K562 (cell line): ENCODE results near the gene SRGN. TPM values are rescaled to one million over a fixed set of nuclear protein-coding genes. Genes with fewer than 3 reads are reported as not detected.

Experiments
- ATAC-seq: fragments of 200-7000 bp; cut with Tn5 transposase; 3 replicates; pipeline ENCODE4 v1.9.1; 2020; ENCODE audit warnings: moderate library complexity
- BruUV-seq: library from RNA; stranded (reverse); fragments of 400-500 nt; replicated peaks from 2 replicates; lab custom pipeline; 2021; lab: Mats Ljungman, UMichigan
- CTCF ChIA-PET: fragments of 300-600 bp; formaldehyde crosslinking; extraction: SDS; loops from one replicate; lab custom pipeline; 2021; ENCODE audit warnings: low intra/inter-chr PET ratio; lab: Yijun Ruan, JAX
- POLR2A ChIA-PET: fragments of 300-600, 350-650 bp; sonication (Branson Sonifier 250); formaldehyde crosslinking; extraction: SDS; loops from one replicate; lab custom pipeline; 2021; ENCODE audit warnings: antibody characterized with exemption, inconsistent platforms; lab: Yijun Ruan, JAX
- DNase-seq, 4 experiments: peaks; one replicate each; pipeline versions ENCODE4 v3.0.0 to v3.0.0-alpha.2; 2011 to 2018; ENCODE audit warnings: low spot score in 3 of 4, mixed read lengths in 3 of 4; ENCODE audit errors: extremely low read depth in 1 of 4
- FAIRE-seq: peaks from 2 replicates; lab custom pipeline; 2011; peaks lifted over from hg19 to GRCh38; lab: Jason Lieb, UNC
- H2AFZ ChIP-seq: 2 replicates; pipeline ENCODE4 v1.6.0; 2011; ENCODE audit warnings: low read depth, low read length, control low read depth, inconsistent platforms
- H3K27ac ChIP-seq: fragments of 200-600 bp; 3 replicates; pipeline ENCODE4 v1.8.0; 2011; ENCODE audit warnings: low read depth, mild to moderate bottlenecking, control low read depth, inconsistent platforms, low read length, moderate library complexity, mixed read lengths; ENCODE audit errors: extremely low read depth
- H3K27me3 ChIP-seq, 2 experiments: fragments of 300-600 bp in 1 of 2; 2 replicates in 1 of 2; 3 replicates in 1 of 2; pipeline versions ENCODE4 v1.6.0 to v1.8.0; 2011; ENCODE audit warnings: inconsistent platforms in 2 of 2, low read length in 2 of 2, mild to moderate bottlenecking in 1 of 2, mixed read lengths in 1 of 2, moderate library complexity in 1 of 2; ENCODE audit not compliant: control insufficient read depth in 2 of 2, insufficient read depth in 2 of 2
- H3K36me3 ChIP-seq: fragments of 300-600 bp; 3 replicates; pipeline ENCODE4 v1.8.0; 2011; ENCODE audit warnings: mild to moderate bottlenecking, low read length, inconsistent platforms; ENCODE audit not compliant: control insufficient read depth, insufficient read depth
- H3K4me1 ChIP-seq, 2 experiments: fragments of 200-600 bp in 1 of 2; replicated peaks in 1 of 2; 2 replicates in 1 of 2; 3 replicates in 1 of 2; pipeline versions ENCODE4 v1.5.1 to v1.8.0; 2011; ENCODE audit warnings: inconsistent platforms in 2 of 2, low read length in 2 of 2, mild to moderate bottlenecking in 1 of 2, mixed read lengths in 1 of 2, moderate library complexity in 1 of 2; ENCODE audit not compliant: control insufficient read depth in 2 of 2, insufficient read depth in 2 of 2
- H3K4me2 ChIP-seq: 2 replicates; pipeline ENCODE4 v1.6.1; 2011; ENCODE audit warnings: low read length, control low read depth, inconsistent platforms, mixed read lengths; ENCODE audit not compliant: insufficient read depth
- H3K4me3 ChIP-seq: fragments of 200-600 bp; sonication (generic), shearing (Covaris generic); 2 replicates; pipeline ENCODE4 v1.5.1; 2016; ENCODE audit warnings: control low read depth, inconsistent platforms
- H3K79me2 ChIP-seq: fragments of 200-600 bp; 3 replicates; pipeline ENCODE4 v1.8.0; 2011; ENCODE audit warnings: low read length, inconsistent platforms; ENCODE audit not compliant: control insufficient read depth, insufficient read depth
- H3K9ac ChIP-seq, 2 experiments: 2 replicates each; pipeline versions ENCODE4 v1.6.0 to v1.6.1; 2011; ENCODE audit warnings: low read depth in 2 of 2, low read length in 2 of 2, control low read depth in 1 of 2, inconsistent platforms in 1 of 2, mild to moderate bottlenecking in 1 of 2, mixed read lengths in 1 of 2; ENCODE audit not compliant: insufficient read depth in 1 of 2
- H3K9me1 ChIP-seq: one replicate; pipeline ENCODE4 v1.6.0; 2011; ENCODE audit warnings: inconsistent platforms, mild to moderate bottlenecking, low read length, moderate library complexity; ENCODE audit not compliant: control insufficient read depth, insufficient read depth
- H3K9me3 ChIP-seq: replicated peaks from 2 replicates; pipeline ENCODE4 v1.5.1; 2011; ENCODE audit warnings: low read depth, low read length, inconsistent platforms; ENCODE audit not compliant: control insufficient read depth, insufficient read depth
- H4K20me1 ChIP-seq: replicated peaks from 2 replicates; pipeline ENCODE4 v1.6.1; 2011; ENCODE audit warnings: low read length, inconsistent platforms, mixed read lengths; ENCODE audit not compliant: control insufficient read depth, insufficient read depth
- CXXC5 ChIP-seq: fragments of 250-450 bp; sonication (Bioruptor Pico); IDR thresholded peaks from 2 replicates; pipeline ENCODE4 v1.8.0; 2022; ENCODE audit warnings: inconsistent platforms, mild to moderate bottlenecking, moderate library complexity
- DNMT1 ChIP-seq: fragments of 450-650 bp; IDR thresholded peaks from 2 replicates; pipeline ENCODE4 v1.6.1; 2016; ENCODE audit warnings: antibody characterized with exemption, mild to moderate bottlenecking
- EHMT2 ChIP-seq: fragments of 450-650 bp; IDR thresholded peaks from 2 replicates; pipeline ENCODE4 v1.6.1; 2018; ENCODE audit warnings: antibody characterized with exemption
- FOXP4 ChIP-seq: sonication (generic); formaldehyde crosslinking; IDR thresholded peaks from 2 replicates; pipeline ENCODE4 v1.8.0; 2022; ENCODE audit warnings: mild to moderate bottlenecking, missing genetic modification reagents, borderline replicate concordance
- JUNB ChIP-seq: fragments of 450-650 bp; formaldehyde crosslinking; conservative IDR thresholded peaks from 2 replicates; pipeline ENCODE4 v1.4.0; 2020; ENCODE audit warnings: mild to moderate bottlenecking
- MAX ChIP-seq: sonication (generic); formaldehyde crosslinking; IDR thresholded peaks from 2 replicates; pipeline ENCODE4 v1.9.0; 2022; ENCODE audit warnings: mild to moderate bottlenecking, missing genetic modification reagents
- MBD1 ChIP-seq: fragments of 250-450 bp; sonication (Bioruptor Pico); IDR thresholded peaks from 2 replicates; pipeline ENCODE4 v1.8.0; 2022; ENCODE audit warnings: inconsistent platforms
- NR1H2 ChIP-seq: sonication (generic); formaldehyde crosslinking; IDR thresholded peaks from 2 replicates; pipeline ENCODE4 v1.4.0; 2020; ENCODE audit warnings: mild to moderate bottlenecking, missing genetic modification reagents
- SP1 ChIP-seq: sonication (generic); formaldehyde crosslinking; IDR thresholded peaks from 2 replicates; pipeline ENCODE4 v1.8.1; 2022; ENCODE audit warnings: mild to moderate bottlenecking, missing genetic modification reagents
- ZNF347 ChIP-seq: fragments of 450-650 bp; formaldehyde crosslinking; IDR thresholded peaks from 2 replicates; pipeline ENCODE4 v1.4.0; 2020; ENCODE audit warnings: low read depth, mild to moderate bottlenecking, moderate library complexity
- ZNF592 ChIP-seq: fragments of 450-650 bp; IDR thresholded peaks from 2 replicates; pipeline ENCODE4 v1.6.1; 2017; ENCODE audit warnings: antibody characterized with exemption, mild to moderate bottlenecking
- WGBS: fragments of 100-300 bp; shearing (Covaris generic); methylation state at CpG from one replicate; pipeline ENCODE4 v1.1.6; 2016; ENCODE audit warnings: low coverage, mixed read lengths; ENCODE audit not compliant: insufficient coverage; ENCODE audit errors: missing lambda C conversion rate; 5-methylcytosine and 5-hydroxymethylcytosine counted together
- in situ Hi-C: fragments of 300-500 bp; cut with MboI; formaldehyde crosslinking; loops from 4 replicates; pipeline ENCODE4 v1.15.0; 2018; ENCODE audit warnings: inconsistent platforms, mixed read lengths
- intact Hi-C: fragments of 100-400 bp; cut with micrococcal nuclease; formaldehyde crosslinking; loops from 2 replicates; pipeline ENCODE4 v1.14.2; 2022
- polyA plus RNA-seq, 8 experiments: library from polyadenylated mRNA; depleted of rRNA in 4 of 8; stranded (reverse) in 5 of 8; unstranded in 3 of 8; fragments of >200 nt; fragmentation: Nextera tagmentation in 2 of 8; fragmentation: Illumina TruSeq in 1 of 8; extraction: Ambion mirVana in 2 of 8; extraction: Trizol in 1 of 8; gene quantifications; 2 replicates each; pipeline versions ENCODE4 v1.2.1 to v1.2.3, GENCODE V29; 2011 to 2014; ENCODE audit warnings: inconsistent platforms in 1 of 8, missing spikeins in 1 of 8
- total RNA-seq, 7 experiments: library from RNA; depleted of rRNA in 6 of 7; stranded (reverse); fragments of >200 nt in 6 of 7; fragmentation: Illumina TruSeq in 2 of 7; extraction: Trizol in 2 of 7; gene quantifications; 2 replicates each; pipeline versions ENCODE4 v1.2.1 to v1.2.3, GENCODE V29; 2011 to 2021; ENCODE audit warnings: low replicate concordance in 1 of 7

Gene SRGN
- total and polyA plus RNA-seq, 9 of the 15 experiments (the other 6 are each of a cell fraction or from before 2014, with no cell fraction given) = 136 to 304 (median 180) TPM

- BruUV-seq = no TSS peak
- H3K4me2 ChIP-seq = peak overlapping the region; percentile 95
- peak in 1 of 4 experiments; percentile 36 for DNase-seq
- peak overlapping the region; percentile 89 for H3K27ac ChIP-seq
- peak overlapping the region; percentile 22 for H2AFZ ChIP-seq
- no peaks in the 10 kb centered on the region for H3K27me3 ChIP-seq
- intact Hi-C loops = loop anchor here (5.0 kb wide), 1 partner anchor 321 kb away; no protein-coding TSS in a partner anchor
- FAIRE-seq = no peak
- no peaks in the 10 kb centered on the region for H4K20me1 ChIP-seq
- H3K9ac ChIP-seq = peak overlapping the region in 1 of 2 experiments; percentile 91; a peak in 2 of 4 replicates
- in situ Hi-C loops = no loop called here
- POLR2A ChIA-PET = interaction anchor here (0.8 to 1.3 kb wide), 4 partner anchors 21 to 118 kb away, joined by 3 read pairs; no protein-coding TSS in a partner anchor
- no peaks in the 10 kb centered on the region for H3K9me1 ChIP-seq
- peaks cover 3 to 23% of the 10 kb centered on the region in 2 experiments; a peak in 4 of 5 replicates for H3K4me1 ChIP-seq
- peaks cover 82% of the 10 kb centered on the region for H3K79me2 ChIP-seq
- peak overlapping the region; percentile 51 for H3K4me3 ChIP-seq
- H3K36me3 ChIP-seq = peaks cover 6% of the 10 kb centered on the region; the same call in 2 of the 3 replicates
- no peaks in the 10 kb centered on the region for H3K9me3 ChIP-seq
- CTCF ChIA-PET = interaction anchor here (4.2 kb wide), 1 partner anchor 86 kb away, joined by 84 read pairs; no protein-coding TSS in a partner anchor
- ATAC-seq = no peak
- WGBS = 12% methylated on average over 8 of the region's 8 CpGs
- no peak for TF ChIP-seq NR1H2 (CRISPR knock-in tag)
- no peak for TF ChIP-seq ZNF347
- no peak for TF ChIP-seq MBD1 (CRISPR knock-in tag)
- TF ChIP-seq JUNB (CRISPR knock-in tag) = no peak
- 0 out of 2 replicates have a peak, but pooled peaks have one; percentile 19 for TF ChIP-seq SP1 (CRISPR knock-in tag)
- TF ChIP-seq MAX (CRISPR knock-in tag) = no peak
- TF ChIP-seq ZNF592 = peak; percentile 25; the same call in 1 of the 2 replicates
- TF ChIP-seq EHMT2 = peak; percentile 74; the same call in 1 of the 2 replicates
- TF ChIP-seq FOXP4 (CRISPR knock-in tag) = no peak
- 0 out of 2 replicates have a peak, but pooled peaks have one; percentile 14 for TF ChIP-seq CXXC5 (CRISPR knock-in tag)
- TF ChIP-seq DNMT1 = no peak
Observed at GRCh38 chr10:69091143-69091651, 3.3 kb downstream of the SRGN start.
